ENCODE results near the gene PLPPR1. TPM values are rescaled to one million over a fixed set of nuclear protein-coding genes. Genes with fewer than 3 reads are reported as not detected.

The PLPPR1 gene
- polyA plus RNA-seq, 3 donors = not detected

DNA sequence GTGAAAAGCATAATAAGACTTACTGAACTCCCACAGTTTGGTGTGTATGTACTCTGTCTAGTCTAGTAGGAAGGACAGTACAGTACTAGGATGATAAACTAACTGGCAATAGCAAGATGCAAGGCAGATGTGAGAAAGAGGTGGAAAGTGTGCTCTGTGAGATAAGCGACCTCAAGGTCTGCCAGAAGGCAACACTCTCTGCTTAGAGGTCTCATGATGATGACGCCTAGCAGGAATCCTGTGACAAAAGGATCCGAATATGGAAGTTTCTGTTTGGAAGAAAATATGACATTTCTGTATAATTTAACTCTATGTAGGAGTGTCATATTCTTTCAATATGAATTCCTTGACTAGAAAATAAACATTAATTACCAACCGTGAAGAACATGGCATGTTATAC, 112.2 kb downstream of the PLPPR1 start:
- Histone ChIP-seq H3K4me1 (ENCODE audit: control insufficient read depth in 1 of 2, insufficient read depth in 2 of 2, low read length in 2 of 2) (no peaks in the 10 kb centered on the region), H2AFZ (ENCODE audit: insufficient read depth, low read depth, low read length, poor library complexity, severe bottlenecking) (no peak overlapping the region), H3K27ac (ENCODE audit: low read depth in 1 of 2, low read length in 2 of 2) (no peak overlapping the region), H3K9me3 (replicated peaks in 1 of 2; ENCODE audit: control insufficient read depth in 1 of 2, insufficient read depth in 1 of 2, low read length in 2 of 2) (no peaks in the 10 kb centered on the region), H3K4me2 (replicated peaks; ENCODE audit: extremely low read depth, low read length, poor library complexity, severe bottlenecking) (no peak overlapping the region), H3K79me2 (ENCODE audit: insufficient read depth, low read length) (no peaks in the 10 kb centered on the region), H3K4me3 (replicated peaks in 1 of 3; ENCODE audit: low read depth in 2 of 3, low read length in 3 of 3) (no peak overlapping the region), H4K20me1 (ENCODE audit: insufficient read depth, low read length) (no peaks in the 10 kb centered on the region), H3K36me3 (replicated peaks in 1 of 2; ENCODE audit: control insufficient read depth in 1 of 2, insufficient read depth in 2 of 2, low read length in 2 of 2) (no peaks in the 10 kb centered on the region), H3K27me3 (ENCODE audit: control insufficient read depth in 2 of 2, insufficient read depth in 2 of 2, low read length in 2 of 2) (no peaks in the 10 kb centered on the region), H3K9ac (ENCODE audit: insufficient read depth, low read length, poor library complexity, severe bottlenecking) (no peak overlapping the region)
- 82% methylated on average over 1 of the region's 4 CpGs for WGBS (ENCODE audit: insufficient coverage)
- Mint-ChIP-seq H3K36me3 (no peaks in the 10 kb centered on the region), H3K4me1 (no peaks in the 10 kb centered on the region), H3K27ac (no peak overlapping the region), H3K9me3 (peaks cover 0 to 7% (median 2%) of the 10 kb centered on the region in 7 donors), H3K27me3 (ENCODE audit: low read depth in 3 of 3) (no peaks in the 10 kb centered on the region), H3K4me3 (no peak overlapping the region)
- TF ChIP-seq CTCF (IDR thresholded peaks at IDR 0.05) = no peak
- no peak for DNase-seq
- intact Hi-C loops (cut with micrococcal nuclease) = no loop called here

DNA sequence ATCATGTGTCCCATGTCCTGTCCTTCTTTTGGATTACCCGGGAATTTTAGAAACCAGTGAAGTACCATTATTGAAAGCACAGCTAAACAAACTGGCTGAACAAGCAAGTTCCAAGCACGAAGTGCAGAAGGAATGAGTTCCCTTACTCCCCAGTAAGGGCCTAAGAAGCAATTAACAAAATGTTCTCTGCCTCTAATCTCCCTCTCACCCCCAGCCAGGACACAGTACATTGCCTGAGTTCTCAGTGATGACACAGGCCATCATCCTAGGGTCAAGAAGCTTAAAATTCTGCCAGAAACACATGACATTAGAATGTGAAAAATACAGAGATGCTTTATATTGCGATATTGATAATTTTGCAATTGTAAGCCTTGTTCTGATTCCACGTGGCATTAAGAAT, 118.0 kb downstream of the PLPPR1 start:
- 46% methylated on average over 2 of the region's 4 CpGs for WGBS (ENCODE audit: insufficient coverage)
- no peak for TF ChIP-seq CTCF (IDR thresholded peaks at IDR 0.05)
- no peak overlapping the region for H3K4me2 ChIP-seq (replicated peaks; ENCODE audit: extremely low read depth, low read length, poor library complexity, severe bottlenecking)
- H2AFZ ChIP-seq (ENCODE audit: insufficient read depth, low read depth, low read length, poor library complexity, severe bottlenecking) = no peak overlapping the region
- H3K4me1 ChIP-seq (ENCODE audit: control insufficient read depth in 1 of 2, insufficient read depth in 2 of 2, low read length in 2 of 2) = no peaks in the 10 kb centered on the region
- H3K36me3 ChIP-seq (replicated peaks in 1 of 2; ENCODE audit: control insufficient read depth in 1 of 2, insufficient read depth in 2 of 2, low read length in 2 of 2) = no peaks in the 10 kb centered on the region
- no peaks in the 10 kb centered on the region for H3K9me3 ChIP-seq (replicated peaks in 1 of 2; ENCODE audit: control insufficient read depth in 1 of 2, insufficient read depth in 1 of 2, low read length in 2 of 2)
- Mint-ChIP-seq H3K27me3 (ENCODE audit: low read depth in 3 of 3) (no peaks in the 10 kb centered on the region), H3K9me3 (peaks cover 0 to 7% (median 2%) of the 10 kb centered on the region in 7 donors), H3K4me3 (no peak overlapping the region), H3K27ac (no peak overlapping the region), H3K4me1 (no peaks in the 10 kb centered on the region), H3K36me3 (no peaks in the 10 kb centered on the region)
- no peaks in the 10 kb centered on the region for H3K79me2 ChIP-seq (ENCODE audit: insufficient read depth, low read length)
- no peak overlapping the region for H3K27ac ChIP-seq (ENCODE audit: low read depth in 1 of 2, low read length in 2 of 2)
- no peaks in the 10 kb centered on the region for H4K20me1 ChIP-seq (ENCODE audit: insufficient read depth, low read length)
- no peak overlapping the region for H3K9ac ChIP-seq (ENCODE audit: insufficient read depth, low read length, poor library complexity, severe bottlenecking)
- no peak for DNase-seq
- no peaks in the 10 kb centered on the region for H3K27me3 ChIP-seq (ENCODE audit: control insufficient read depth in 2 of 2, insufficient read depth in 2 of 2, low read length in 2 of 2)
- intact Hi-C loops (cut with micrococcal nuclease) = no loop called here
- H3K4me3 ChIP-seq (replicated peaks in 1 of 3; ENCODE audit: low read depth in 2 of 3, low read length in 3 of 3) = no peak overlapping the region

Data from CD14-positive monocyte (primary cell).